HG03558 (cell line): ENCODE results near the gene TACC3.

Source experiments
- ATAC-seq: cut with Tn5 transposase; IDR thresholded peaks from one replicate; pipeline ENCODE4 v1.9.1; 2021; ENCODE audit warnings: moderate number of reproducible peaks; ENCODE audit not compliant: unreplicated experiment; ENCODE audit errors: extremely low read depth

TACC3 gene

GRCh38 chr4:1786544-1787362, 65.4 kb downstream of the TACC3 start:
- no peak for ATAC-seq

GRCh38 chr4:1787411-1788077, 66.2 kb downstream of the TACC3 start:
- ATAC-seq: no peak

GRCh38 chr4:1788254-1788973, 67.1 kb downstream of the TACC3 start:
- no peak for ATAC-seq

- no peak for ATAC-seq
Measured at GRCh38 chr4:1789552-1789951, 68.2 kb downstream of the TACC3 start.

- ATAC-seq: no peak
Measured at GRCh38 chr4:1790005-1790404, 68.7 kb downstream of the TACC3 start.

- no peak for ATAC-seq
Measured at GRCh38 chr4:1792158-1792831, 71.0 kb downstream of the TACC3 start.

GRCh38 chr4:1792832-1793495, 71.6 kb downstream of the TACC3 start, which contains the start of gene FGFR3:
TSS of gene FGFR3 (plus strand) at chr4:1793293. CDS start at chr4:1793935, 642 bp downstream.
- ATAC-seq: no peak

GRCh38 chr4:1793496-1793840, 72.1 kb downstream of the TACC3 start:
- ATAC-seq: no peak

- ATAC-seq: no peak
Measured at GRCh38 chr4:1793940-1794808, 72.9 kb downstream of the TACC3 start.
